Retinal pigment epithelial cell (primary cell): Measurements from ENCODE around the gene NDUFS1.
"Not testable (repeated sequence)": the region's sequence is repeated elsewhere in the genome, so short reads cannot be mapped to it uniquely, and the experiment has no call there.

Experiments
- DNase-seq: peaks from one replicate; pipeline ENCODE4 v3.0.0-alpha.2; 2010; ENCODE audit warnings: low read depth
- H3K4me3 ChIP-seq: 2 replicates; pipeline ENCODE4 v1.5.1; 2011; ENCODE audit warnings: mild to moderate bottlenecking, low read length, control low read depth, moderate library complexity
- TF ChIP-seq, protein P1 (sequence below): conservative IDR thresholded peaks from 2 replicates; pipeline ENCODE4 v1.5.1; 2011; ENCODE audit warnings: low read depth, low read length, control low read depth, inconsistent platforms

The NDUFS1 gene

DNA sequence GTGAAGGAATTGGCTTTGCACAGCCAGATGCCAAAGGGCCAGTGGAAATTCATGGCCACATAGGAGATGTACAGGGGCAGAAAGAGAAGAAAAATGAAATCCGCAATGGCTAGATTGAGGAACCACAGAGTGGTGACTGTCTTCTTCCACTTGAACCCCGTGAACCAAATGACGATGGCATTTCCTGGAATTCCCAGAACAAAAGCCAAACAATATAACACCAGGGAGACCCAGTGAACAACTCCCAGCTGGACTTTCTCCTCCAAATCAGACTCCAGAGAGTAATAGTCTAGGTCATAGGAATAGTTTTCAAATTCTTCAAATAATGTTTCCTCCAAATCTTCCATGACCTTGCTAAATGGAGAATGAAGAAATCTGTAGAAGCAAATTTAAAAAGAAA lies 17.7 kb upstream of the NDUFS1 start:
- TF ChIP-seq, protein P1, sequence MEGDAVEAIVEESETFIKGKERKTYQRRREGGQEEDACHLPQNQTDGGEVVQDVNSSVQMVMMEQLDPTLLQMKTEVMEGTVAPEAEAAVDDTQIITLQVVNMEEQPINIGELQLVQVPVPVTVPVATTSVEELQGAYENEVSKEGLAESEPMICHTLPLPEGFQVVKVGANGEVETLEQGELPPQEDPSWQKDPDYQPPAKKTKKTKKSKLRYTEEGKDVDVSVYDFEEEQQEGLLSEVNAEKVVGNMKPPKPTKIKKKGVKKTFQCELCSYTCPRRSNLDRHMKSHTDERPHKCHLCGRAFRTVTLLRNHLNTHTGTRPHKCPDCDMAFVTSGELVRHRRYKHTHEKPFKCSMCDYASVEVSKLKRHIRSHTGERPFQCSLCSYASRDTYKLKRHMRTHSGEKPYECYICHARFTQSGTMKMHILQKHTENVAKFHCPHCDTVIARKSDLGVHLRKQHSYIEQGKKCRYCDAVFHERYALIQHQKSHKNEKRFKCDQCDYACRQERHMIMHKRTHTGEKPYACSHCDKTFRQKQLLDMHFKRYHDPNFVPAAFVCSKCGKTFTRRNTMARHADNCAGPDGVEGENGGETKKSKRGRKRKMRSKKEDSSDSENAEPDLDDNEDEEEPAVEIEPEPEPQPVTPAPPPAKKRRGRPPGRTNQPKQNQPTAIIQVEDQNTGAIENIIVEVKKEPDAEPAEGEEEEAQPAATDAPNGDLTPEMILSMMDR: no peak
- DNase-seq: no peak
- H3K4me3 ChIP-seq: no peak overlapping the region

DNA sequence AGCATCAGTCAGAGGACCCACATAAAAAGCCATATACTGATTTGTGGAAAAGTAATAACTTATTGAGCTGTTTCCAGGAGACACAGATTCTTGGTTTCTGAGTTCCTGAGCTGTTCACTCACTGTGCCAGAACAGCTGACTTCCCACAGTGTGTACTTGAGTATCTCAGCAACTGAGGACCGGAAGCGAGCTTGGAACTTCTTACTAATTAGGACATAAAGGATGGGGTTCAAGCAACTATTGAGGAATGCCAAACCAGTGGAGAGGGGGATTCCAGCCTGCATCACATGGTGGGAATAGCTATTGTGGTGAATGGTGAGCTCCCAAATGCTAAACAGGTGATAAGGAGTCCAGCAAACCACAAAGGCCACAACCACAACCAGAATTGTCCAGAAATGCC lies 16.9 kb upstream of the NDUFS1 start:
- no peak for DNase-seq
- TF ChIP-seq, protein P1: no peak
- H3K4me3 ChIP-seq: no peak overlapping the region

DNA sequence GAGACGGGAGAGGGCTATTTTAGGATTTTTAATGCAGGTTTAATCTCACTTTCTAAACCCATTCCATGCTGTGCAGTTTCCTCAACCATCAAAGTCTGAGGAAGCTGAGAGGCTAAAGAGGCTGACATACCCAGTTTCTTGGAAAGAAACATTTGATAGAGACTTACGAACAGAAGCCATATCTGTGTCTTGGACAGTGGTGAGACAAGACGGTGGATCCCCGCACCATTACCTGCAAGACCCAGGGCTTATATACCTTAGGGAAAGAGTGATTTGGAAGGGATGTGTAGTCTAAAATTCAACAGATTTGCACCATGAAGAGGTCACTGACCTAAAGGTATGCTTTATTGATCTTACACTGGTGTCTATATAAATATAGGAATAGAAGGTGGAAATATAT lies 13.9 kb upstream of the NDUFS1 start:
- no peak overlapping the region for H3K4me3 ChIP-seq
- no peak for DNase-seq
- TF ChIP-seq, protein P1: no peak

DNA sequence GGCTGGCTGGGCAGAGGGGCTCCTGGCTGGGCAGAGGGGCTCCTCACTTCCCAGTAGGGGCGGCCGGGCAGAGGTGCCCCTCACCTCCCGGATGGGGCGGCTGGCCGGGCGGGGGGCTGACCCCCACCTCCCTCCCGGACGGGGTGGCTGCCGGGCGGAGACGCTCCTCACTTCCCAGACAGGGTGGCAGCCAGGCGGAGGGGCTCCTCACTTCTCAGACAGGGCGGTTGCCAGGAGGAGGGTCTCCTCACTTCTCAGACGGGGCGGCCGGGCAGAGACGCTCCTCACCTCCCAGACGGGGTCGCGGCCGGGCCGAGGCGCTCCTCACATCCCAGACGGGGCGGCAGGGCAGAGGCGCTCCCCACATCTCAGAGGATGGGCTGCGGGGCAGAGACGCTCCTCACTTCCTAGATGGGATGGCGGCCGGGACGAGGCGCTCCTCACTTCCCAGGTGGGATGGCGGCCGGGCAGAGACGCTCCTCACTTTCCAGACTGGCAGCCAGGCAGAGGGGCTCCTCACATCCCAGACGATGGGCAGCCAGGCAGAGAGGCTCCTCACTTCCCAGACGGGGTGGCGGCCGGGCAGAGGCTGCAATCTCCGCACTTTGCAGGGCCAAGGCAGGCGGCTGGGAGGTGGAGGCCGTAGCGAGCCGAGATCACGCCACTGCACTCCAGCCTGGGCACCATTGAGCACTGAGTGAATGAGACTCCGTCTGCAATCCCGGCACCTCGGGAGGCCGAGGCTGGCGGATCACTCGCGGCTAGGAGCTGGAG lies 12.6 kb upstream of the NDUFS1 start:
- DNase-seq, H3K4me3 ChIP-seq: not testable (repeated sequence)

DNA sequence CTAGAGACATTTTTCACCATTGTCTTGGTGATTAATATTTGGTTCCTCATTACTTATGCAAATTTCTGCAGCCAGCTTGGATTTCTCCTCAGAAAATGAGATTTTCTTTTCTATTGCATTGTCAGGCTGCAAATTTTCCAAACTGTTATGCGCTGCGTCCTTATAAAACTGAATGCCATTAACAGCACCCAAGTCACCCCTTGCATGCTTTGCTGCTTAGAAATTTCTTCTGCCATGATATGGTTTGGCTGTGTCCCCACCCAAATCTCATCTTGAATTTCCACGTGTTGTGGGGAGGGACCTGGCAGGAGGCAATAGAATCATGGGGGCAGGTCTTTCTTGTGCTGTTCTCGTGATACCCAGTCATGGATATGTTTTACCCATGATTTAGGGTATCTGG lies 9.0 kb upstream of the NDUFS1 start:
- not testable (repeated sequence) for H3K4me3 ChIP-seq, DNase-seq

DNA sequence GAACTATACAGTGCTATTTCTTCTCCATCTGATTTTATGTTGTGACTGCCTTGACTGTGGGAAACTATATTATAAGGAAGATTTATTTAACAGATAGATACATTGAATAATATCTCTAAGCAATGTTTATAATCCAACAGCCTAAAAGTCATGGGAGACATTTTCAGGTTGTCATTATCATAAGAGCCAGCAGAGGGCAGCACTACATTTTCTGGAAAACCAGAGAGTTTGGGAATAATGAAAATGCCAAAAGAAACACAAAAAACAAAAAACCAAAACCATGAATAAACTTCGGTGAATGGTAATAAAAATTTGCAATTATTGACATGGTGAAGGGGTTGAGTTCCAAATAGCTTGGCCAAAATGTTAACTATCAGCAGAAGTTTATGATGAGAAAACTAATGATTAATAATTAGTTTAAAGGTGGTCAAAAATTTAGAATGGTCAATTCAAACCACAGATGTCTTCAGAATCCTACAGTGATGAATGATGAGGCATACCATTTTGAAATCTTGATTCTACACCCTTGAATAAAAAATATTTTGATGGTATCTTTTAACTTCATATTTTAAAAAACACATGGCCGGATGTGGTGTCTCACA lies 5.1 kb upstream of the NDUFS1 start:
- no peak overlapping the region for H3K4me3 ChIP-seq
- TF ChIP-seq, protein P1: peak; percentile 73
- no peak for DNase-seq

DNA sequence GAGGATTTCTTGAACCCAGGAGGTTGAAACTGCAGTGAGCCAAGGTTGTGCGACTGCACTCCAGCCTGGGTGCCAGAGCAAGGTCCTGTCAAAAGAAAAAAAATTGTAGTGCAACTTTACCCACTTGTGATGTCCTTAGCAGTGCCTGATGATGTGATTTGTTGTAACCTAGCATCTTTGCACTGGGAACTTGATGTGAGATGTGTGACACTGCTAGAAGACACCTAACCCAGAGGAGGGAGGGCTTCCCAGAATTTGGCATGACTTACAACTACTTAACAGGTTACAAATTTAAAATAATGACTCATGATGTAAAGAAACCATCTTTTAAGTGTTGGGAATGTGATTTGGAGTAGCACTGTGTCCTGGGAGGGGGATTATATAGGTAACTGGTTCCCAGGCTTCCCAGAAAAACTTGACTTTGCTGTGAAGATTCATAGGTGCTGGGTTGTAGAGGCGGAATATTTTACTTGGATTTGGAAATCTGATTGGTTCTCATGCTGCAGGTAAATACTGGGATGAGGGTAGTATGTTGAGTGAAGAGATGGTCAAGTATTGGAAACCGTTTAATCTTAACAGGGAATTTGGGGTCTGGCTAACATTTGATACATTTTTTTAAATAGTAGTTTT lies 4.1 kb upstream of the NDUFS1 start:
- H3K4me3 ChIP-seq: no peak overlapping the region
- TF ChIP-seq, protein P1: no peak
- DNase-seq: no peak

DNA sequence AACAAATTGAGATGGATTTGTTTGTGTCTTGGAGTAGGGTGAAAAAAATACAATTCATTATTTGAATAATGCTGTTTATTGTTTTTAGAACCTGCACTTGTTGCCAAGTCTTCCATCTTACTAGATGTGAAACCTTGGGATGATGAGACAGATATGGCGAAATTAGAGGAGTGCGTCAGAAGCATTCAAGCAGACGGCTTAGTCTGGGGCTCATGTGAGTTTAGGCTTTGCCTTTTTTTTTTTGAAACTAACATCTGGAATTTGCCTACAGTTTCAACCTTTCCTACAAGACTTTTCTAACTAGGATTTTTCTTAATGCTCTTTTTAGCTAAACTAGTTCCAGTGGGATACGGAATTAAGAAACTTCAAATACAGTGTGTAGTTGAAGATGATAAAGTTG lies 3.2 kb upstream of the NDUFS1 start:
- not testable (repeated sequence) for DNase-seq, H3K4me3 ChIP-seq
